HG03135 (cell line): Measurements from ENCODE around the gene MYO7A.

Source experiments
- ATAC-seq: cut with Tn5 transposase; IDR thresholded peaks from one replicate; pipeline ENCODE4 v1.9.1; 2021; ENCODE audit warnings: mild to moderate bottlenecking, moderate library complexity; ENCODE audit not compliant: unreplicated experiment

MYO7A gene

DNA sequence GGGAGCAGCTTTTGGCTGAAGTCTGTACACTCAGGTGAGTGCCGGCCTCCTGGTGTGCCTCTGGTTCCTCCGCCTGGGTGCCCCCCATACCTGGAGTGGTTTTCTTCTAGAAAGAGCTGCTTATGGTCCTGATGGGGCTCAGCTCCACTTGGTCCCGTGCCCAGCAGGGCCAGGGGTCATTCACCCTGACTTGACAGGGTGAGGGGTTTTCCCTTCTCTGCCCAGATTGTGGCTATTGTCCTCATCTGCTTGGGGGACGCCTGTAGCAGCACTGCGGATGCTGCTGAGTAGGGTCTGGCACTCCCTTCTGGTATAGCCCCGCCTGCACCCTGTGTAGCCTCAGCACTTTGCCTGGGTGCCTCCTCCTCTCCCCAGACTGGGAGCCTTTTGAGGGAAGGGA, 17.2 kb upstream of the MYO7A start:
- ATAC-seq: no peak

DNA sequence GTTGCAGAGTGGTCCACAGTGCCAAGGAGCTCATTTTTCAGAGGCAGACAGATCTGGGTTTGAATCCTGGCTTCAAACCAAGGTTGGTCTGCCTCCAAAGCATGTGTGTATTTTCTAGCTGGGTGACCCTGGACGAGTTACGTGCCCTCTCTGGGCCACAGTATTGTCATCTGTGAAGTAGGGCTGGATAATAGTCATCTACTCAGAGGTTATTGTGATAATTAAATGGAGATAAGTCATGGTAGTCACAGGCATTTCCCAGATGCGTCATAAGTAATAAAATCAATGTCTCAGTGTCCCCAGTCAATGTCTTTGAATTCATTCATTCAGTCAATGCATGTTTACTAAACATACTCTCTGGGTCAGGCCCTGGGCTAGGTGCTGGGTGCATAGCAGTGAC, 16.8 kb upstream of the MYO7A start:
- no peak for ATAC-seq

DNA sequence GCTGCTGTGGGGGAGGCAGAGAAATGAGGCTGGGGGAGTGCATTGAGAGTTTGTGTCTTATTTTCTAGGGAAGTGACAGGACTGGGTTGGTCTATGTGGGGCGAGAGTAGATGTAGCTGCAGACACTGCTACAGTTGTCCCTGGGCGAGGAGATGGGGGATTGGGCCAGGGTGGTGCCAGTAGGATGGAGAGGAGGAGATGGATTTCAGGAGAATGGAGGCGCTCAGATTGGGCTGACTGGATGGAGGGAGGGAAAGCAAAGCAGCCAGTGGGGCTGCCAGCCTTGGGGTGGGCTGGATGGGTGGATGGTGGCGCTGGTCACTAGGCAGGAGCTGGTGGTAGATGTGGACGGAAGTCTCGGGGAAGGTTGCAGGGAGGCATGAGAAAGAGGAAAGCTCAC, 16.1 kb upstream of the MYO7A start:
- ATAC-seq: no peak

DNA sequence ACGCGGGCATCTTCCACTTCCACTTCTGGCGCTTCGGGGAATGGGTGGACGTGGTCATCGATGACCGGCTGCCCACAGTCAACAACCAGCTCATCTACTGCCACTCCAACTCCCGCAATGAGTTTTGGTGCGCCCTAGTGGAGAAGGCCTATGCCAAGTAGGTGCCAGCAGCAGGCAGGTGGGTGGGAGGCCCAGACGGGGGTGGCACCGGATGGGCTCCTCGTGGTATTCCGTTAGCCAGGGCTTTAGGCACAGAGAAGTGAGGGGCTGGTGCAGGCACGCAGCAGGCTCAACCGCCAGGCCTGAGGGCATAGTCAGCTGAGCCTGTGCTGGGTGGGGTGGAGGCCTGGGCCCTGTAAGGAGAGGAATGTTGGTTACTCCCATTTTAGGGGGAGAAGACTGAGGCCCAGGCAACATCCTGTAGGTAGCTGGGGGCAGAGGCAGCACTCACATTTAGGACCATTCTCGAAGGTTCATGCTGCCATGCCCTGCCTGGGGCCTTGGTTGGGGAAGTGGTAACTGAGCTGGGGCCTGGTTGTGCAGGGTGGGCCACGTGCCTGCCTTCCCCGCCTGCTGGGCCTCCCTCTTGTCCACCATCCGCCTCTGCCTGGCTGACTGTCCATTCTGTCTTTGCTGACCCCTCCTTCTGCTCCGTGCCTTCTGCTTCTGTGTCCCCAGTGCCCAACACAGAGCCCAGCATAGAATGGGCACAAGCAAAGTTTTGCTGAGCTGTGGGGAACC, 15.2 kb upstream of the MYO7A start:
- no peak for ATAC-seq

DNA sequence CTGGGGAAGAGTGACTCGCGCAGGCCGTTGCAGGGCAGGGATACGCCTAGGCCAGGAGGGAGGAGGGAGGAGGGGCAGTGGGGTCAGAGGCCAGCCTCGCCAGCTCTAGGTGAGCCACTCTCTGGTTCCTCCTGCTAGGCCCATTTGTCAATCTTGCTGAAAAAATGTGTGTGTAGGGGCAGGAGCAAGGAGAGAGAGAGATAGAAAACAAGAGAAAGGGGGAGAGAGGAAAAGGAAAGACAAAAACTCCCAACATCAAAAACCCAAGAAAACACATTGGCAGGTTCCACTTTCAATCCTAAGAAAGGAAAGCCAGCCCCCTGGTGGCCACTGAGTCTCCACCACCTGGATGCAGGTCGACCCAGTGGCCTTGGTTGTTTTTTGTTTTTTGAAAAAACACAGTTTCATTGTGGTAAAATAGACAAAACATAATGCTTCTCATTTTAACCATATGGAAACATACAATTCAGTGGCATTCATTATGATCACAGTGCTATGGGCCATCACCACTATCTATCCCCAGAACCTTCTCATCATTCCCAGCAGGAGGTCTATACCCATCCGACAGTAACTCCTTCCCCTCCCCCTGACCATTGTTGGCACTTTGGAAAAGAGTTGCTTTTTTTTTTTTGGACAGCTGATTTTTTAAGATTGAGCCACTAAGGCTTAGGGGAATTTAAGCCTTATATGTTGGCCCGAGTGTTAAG, 14.5 kb upstream of the MYO7A start:
- ATAC-seq: no peak

DNA sequence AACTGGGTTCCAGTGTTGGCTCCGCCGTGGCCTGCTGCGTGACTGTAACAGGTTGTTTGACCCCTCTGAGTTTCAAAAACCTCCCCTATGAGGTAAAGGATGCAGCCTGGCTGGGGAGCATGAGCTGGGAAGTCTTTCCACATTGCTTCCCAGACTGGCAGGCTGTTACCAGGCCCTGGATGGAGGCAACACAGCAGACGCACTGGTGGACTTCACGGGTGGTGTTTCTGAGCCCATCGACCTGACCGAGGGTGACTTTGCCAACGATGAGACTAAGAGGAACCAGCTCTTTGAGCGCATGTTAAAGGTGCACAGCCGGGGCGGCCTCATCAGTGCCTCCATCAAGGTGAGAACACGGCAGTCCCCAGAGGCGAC, 14.0 kb upstream of the MYO7A start:
- no peak for ATAC-seq

DNA sequence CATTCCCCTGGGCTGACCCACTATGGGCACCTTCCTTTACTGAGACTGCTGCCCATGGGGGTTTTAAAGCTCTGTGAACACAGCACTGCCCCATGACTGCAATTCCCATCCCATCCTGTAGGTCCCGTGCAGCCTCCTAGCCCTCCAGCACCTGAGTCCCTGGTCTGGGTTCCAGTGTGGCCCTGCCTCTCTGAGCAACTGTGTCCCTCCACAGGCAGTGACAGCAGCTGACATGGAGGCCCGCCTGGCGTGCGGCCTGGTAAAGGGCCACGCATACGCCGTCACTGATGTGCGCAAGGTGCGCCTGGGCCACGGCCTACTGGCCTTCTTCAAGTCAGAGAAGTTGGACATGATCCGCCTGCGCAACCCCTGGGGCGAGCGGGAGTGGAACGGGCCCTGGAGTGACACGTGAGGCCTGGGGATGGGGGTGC, 12.8 kb upstream of the MYO7A start:
- no peak for ATAC-seq

DNA sequence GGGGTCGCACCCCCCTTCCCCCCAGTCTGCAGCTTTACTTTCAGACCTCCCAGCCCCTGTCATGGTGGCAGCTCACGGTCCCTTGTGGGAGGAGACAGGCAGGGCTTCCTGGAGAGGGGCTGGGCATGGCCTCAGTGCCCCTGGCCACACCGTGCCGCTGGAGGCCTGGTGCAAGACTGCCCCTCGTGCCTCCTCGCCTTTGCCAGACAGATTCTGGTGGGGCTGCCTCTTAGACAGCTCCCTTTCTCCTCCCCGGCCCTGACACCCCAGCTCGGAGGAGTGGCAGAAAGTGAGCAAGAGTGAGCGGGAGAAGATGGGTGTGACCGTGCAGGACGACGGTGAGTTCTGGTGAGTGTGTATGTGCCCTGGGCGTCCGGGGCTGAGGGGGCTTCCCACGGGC, 12.1 kb upstream of the MYO7A start:
- ATAC-seq: no peak

DNA sequence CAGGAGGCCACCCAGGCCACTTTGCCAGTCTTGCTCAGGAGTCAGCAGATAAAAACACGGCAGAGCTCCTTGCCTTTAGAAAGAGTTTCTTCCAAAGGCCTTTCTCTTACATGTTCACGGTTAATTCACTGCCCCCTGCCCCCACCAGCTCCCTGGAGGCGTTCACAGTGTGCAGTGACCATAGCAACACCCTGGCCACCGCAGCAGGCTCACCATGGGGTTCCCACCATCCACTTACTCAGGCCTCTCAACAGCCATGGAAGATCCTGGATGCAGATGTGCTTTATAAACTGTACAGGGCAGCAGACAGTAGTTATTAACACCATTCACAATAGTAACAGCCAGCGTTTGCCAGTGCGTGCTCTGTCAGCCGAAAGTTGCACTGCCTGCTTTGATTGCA, 10.6 kb upstream of the MYO7A start:
- ATAC-seq: no peak

DNA sequence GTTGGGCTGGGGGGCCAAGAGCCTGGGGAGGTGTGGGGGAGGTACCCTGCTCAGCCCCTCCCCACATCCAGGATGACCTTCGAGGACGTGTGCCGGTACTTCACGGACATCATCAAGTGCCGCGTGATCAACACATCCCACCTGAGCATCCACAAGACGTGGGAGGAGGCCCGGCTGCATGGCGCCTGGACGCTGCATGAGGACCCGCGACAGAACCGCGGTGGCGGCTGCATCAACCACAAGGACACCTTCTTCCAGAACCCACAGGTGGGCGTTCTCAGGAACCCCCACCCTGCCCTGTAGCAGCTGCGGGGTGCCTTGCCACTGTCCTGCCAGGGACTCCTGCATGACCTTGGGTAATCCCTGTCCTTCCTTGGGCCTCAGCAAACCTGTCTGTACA, 10.0 kb upstream of the MYO7A start:
- ATAC-seq: no peak

DNA sequence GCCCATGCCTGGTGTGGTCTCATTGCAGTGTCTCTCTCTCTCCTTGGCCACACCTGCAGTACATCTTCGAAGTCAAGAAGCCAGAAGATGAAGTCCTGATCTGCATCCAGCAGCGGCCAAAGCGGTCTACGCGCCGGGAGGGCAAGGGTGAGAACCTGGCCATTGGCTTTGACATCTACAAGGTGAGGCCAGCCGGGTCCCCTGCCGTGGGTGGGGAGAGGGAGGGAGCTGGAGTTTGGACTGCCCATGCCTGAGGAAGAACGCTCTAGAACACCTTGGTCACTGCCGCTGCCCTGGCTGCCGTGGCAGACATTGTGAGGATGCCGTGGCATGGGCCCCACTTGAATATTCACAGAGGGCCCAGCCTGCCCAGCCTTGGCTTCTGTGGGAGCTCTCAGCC, 9.1 kb upstream of the MYO7A start:
- no peak for ATAC-seq

DNA sequence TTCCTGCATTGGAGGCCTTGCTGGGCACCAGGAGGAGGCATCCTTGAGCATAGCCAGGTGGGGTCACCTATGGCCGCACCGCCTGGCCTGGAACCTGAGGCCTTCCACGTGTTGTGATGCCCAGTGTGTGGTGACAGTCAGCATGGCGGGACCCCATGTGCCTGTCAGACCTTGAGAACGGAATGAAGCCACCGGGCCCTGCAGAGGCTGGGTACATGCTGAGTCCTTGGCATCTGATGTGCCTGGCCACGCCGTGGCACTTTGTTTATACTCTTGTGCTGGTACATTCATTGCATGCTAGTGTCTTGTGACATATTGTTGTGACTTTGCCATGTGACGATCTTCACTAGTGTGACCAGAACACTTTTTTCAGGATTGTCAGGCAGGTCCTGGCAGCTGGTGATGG, 8.5 kb upstream of the MYO7A start:
- ATAC-seq: no peak

DNA sequence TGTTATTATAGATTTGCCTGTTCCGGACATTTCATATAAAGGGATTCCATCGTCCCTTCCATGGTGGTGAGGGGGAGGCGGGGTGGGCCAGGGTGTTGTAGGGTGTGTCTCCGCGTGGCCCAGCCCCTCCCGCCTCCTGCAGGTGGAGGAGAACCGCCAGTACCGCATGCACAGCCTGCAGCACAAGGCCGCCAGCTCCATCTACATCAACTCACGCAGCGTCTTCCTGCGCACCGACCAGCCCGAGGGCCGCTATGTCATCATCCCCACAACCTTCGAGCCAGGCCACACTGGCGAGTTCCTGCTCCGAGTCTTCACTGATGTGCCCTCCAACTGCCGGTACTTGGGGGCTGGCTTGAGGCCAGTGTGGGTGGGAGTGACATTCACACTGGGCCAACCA, 7.5 kb upstream of the MYO7A start:
- ATAC-seq: no peak

DNA sequence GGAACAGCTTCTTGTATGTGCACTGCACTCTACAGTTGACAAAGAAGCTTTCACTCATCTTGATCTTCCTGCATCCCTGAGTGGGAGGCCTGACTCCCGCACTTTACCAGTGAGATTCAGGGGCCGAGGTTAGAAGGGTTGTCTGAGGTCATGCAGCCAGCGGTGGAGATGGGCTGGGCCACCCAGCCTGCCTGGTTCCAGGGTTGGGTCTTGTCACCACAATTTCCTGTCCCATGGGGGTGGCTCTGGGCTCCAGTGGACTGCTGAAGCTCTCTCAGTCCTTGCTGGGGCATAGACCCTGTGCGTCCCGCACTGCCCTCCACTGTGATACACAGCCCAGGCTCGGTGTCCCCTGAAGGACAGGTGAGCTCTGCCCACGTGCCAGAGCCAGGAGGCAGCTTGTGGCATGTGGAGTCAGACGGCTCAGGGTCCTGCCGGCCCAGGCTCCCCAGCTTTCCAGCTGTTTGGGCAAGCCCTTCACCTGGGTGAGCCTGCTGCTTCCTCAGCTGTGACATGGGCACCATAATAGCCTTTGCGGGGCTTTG, 6.9 kb upstream of the MYO7A start:
- no peak for ATAC-seq

DNA sequence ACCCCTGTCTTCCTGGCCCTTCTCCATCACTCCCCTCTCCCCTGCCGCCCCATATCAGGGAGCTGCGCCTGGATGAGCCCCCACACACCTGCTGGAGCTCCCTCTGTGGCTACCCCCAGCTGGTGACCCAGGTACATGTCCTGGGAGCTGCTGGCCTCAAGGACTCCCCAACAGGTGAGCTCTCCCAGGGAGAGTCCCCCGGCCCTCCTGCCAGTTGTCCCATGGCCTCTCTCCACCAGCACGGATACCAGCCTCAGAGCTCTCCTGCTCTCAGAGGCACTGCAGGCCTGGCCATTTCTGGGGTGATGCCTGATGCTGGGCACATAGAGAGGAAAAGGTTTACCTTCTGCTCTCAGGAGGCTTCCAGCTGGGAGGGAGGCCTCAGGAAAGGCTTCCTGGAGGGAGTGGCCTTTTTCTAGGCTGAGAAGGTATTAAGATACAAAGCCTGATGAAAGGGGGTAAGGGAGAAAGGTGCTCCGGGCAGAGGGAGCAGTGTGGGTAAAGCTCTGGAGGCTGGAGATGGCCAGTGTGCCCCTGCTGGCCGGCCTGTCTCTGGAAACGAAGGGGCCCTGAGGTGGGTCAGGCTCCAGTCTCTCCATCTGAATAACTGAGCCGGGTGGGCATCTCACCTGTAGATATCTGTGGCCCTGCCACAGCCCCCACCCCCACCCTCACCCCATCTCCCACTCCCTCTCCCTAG, 6.0 kb upstream of the MYO7A start:
- ATAC-seq: no peak

DNA sequence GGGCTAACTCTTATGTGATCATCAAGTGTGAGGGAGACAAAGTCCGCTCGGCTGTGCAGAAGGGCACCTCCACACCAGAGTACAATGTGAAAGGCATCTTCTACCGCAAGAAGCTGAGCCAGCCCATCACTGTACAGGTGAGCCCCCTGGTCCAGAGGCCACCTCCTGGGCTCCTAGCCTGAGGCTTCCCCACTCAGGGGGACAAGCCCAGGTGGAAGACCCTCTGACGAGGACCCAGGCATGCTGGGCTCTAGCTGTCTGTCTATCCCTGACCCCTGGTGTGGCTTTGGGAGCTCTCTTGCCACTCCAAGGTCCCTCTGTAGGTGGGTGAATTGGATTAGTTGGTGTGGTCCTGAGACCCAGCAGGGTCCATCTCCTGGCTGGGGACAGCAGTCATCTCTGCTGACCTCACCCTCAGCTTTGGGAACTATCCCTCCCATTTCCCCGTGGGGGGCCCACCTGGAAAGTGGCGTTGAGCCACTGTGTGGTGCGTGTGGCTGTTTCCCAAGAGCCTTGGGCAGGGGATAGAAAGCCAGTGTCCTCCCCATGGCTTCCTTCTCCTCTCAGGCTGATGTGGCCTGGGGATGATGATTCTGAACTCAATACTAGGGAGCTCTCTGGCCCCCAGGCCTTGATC, 5.4 kb upstream of the MYO7A start:
- ATAC-seq: no peak

DNA sequence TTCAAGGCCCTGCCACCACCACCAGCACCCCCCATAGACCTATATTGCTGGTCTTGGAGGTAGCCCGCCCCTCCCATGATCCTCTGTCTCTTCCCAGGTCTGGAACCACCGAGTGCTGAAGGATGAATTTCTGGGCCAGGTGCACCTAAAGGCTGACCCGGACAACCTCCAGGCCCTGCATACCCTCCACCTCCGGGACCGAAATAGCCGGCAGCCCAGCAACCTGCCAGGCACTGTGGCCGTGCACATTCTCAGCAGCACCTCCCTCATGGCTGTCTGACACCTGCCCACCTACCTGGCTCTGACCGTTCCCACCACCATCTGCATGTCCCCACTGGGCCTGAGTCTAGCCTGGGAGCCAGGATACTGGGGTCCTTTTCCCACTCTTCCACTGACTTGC, 4.5 kb upstream of the MYO7A start:
- ATAC-seq: no peak

DNA sequence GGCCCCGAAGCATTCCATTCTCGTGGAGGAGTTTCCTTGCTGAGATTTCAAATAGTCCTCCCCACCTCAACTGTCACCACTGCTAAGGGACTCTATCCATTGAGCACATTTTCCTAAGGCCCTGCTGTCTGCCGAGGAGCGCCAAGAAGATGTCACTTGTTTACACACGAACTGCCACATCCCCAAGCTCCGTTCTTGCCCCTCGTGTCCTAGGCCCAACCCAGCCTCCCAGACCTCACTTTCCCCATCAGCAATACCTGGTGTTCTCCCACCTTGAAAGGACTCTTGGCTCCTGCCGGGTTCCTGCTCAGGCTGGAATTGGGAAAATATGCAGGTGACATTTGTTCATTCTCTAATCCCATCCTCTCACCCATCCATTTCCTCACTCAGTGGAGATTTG, 4.0 kb upstream of the MYO7A start:
- no peak for ATAC-seq

DNA sequence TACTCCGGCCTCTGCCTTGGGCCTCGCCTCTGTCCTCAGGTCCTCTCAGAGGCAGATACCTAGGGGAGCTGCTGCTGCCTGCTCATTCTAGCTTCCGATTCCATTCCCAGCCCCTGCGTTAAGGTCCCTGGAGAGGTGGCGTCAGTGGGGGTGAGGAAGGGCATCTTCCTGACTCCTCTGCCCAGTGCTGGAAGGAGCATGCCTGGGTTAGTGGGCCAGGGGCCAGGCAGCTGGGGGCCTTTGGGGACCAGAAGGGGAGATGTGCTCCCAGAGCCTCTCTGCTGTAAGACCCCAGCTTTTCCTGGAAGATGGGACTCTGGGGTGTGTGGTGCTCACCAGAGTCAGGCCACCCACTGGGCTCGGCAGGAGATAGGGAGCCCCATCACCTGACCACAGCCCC, 3.6 kb upstream of the MYO7A start:
- ATAC-seq: no peak

DNA sequence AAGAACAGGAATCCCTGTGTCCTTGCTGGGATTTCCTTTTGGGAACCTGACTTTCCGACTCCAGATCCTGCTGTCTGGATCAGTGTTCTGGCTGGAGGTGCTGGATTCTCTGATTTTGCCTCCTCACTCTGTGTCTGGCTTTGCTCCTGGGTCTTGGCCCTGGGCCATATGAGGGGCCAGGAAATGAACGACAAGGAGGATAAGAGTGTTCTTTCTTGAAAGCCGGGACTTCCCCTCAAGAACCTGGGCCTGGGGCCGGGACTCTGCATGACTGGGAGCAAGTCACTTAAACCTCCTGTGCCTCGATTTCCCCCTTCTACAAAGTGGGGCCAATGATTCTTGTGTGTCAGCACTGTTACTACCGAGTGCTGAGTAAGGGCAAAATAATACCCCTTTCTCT, 2.9 kb upstream of the MYO7A start:
- no peak for ATAC-seq

DNA sequence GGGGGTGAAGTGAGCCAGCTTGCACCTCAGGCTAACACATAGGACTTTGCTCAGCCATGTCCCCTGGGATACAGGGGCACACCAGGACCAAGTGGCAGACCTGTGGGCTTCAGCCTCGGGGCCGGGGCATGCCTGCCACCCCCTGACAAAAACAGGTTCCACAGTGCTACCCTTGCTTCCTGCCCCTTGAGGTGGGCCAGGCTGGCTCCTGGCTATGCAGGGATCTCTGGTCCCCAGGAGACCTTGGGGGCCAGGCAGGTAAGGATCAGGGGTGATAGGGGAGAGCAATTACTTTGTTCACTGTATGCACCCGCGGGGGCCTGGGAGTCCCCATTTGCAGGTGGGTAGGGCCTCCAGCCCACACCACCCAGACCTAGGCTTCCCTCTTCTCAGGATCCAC, 2.4 kb upstream of the MYO7A start:
- no peak for ATAC-seq
